Calu3 (cell line): Measurements from ENCODE around the gene FGD3. TPM values are rescaled to one million over a fixed set of nuclear protein-coding genes. Genes with fewer than 3 reads are reported as not detected.

Experiments used
- BruUV-seq: library from RNA; stranded (reverse); fragments of 400-500 nt; replicated peaks from 2 replicates; lab custom pipeline; 2021; lab: Mats Ljungman, UMichigan
- CTCF ChIA-PET: fragments of 300-600 bp; sonication (Branson Sonifier 250); formaldehyde crosslinking; loops from one replicate; lab custom pipeline; 2022; ENCODE audit warnings: antibody characterized with exemption; lab: Charles Lee
- DNase-seq: peaks from one replicate; pipeline ENCODE4 v3.0.0; 2022
- H3K27ac Mint-ChIP-seq: one replicate; pipeline ENCODE4 v1.8.0; 2022; ENCODE audit warnings: mixed read lengths; ENCODE audit not compliant: unreplicated experiment
- H3K27me3 Mint-ChIP-seq: one replicate; pipeline ENCODE4 v1.8.0; 2022; ENCODE audit warnings: mixed read lengths; ENCODE audit not compliant: unreplicated experiment
- H3K36me3 Mint-ChIP-seq: one replicate; pipeline ENCODE4 v1.8.0; 2022; ENCODE audit warnings: mild to moderate bottlenecking, moderate library complexity, mixed read lengths; ENCODE audit not compliant: insufficient read depth, unreplicated experiment
- H3K4me1 Mint-ChIP-seq: one replicate; pipeline ENCODE4 v1.8.0; 2022; ENCODE audit warnings: mild to moderate bottlenecking, low read depth, mixed read lengths; ENCODE audit not compliant: unreplicated experiment
- H3K4me3 Mint-ChIP-seq: one replicate; pipeline ENCODE4 v1.8.0; 2022; ENCODE audit warnings: mild to moderate bottlenecking, low read depth, moderate library complexity, mixed read lengths; ENCODE audit not compliant: unreplicated experiment
- H3K9me3 Mint-ChIP-seq: one replicate; pipeline ENCODE4 v1.8.0; 2022; ENCODE audit warnings: low read depth, mixed read lengths; ENCODE audit not compliant: unreplicated experiment
- CTCF ChIP-seq: fragments of 200-600 bp; IDR thresholded peaks from one replicate; pipeline ENCODE4 v1.8.0; 2022; ENCODE audit warnings: antibody characterized with exemption; ENCODE audit not compliant: unreplicated experiment
- intact Hi-C: fragments of 100-400 bp; cut with micrococcal nuclease; formaldehyde crosslinking; loops from one replicate; pipeline ENCODE4 v1.10.0; 2022; ENCODE audit not compliant: unreplicated experiment
- total RNA-seq: library from RNA; stranded (reverse); gene quantifications from 2 replicates; pipeline ENCODE4 v1.2.3, GENCODE V29; 2022

The FGD3 gene
- total RNA-seq, 1 experiment from 2014 or later, result 3.1 TPM

GRCh38 chr9:92976431-92976830 lies 29.1 kb downstream of the FGD3 start:
- H3K4me1 Mint-ChIP-seq, result peaks cover 52% of the 10 kb centered on the region
- no TSS peak for BruUV-seq
- CTCF ChIA-PET, result no interaction called here
- no peak for DNase-seq
- H3K27me3 Mint-ChIP-seq, result no peaks in the 10 kb centered on the region
- peaks cover under 1% of the 10 kb centered on the region for H3K9me3 Mint-ChIP-seq
- H3K27ac Mint-ChIP-seq, result no peak overlapping the region
- peaks cover 9% of the 10 kb centered on the region for H3K36me3 Mint-ChIP-seq
- TF ChIP-seq CTCF, result no peak
- intact Hi-C loops, result no loop called here
- no peak overlapping the region for H3K4me3 Mint-ChIP-seq

- intact Hi-C loops, result no loop called here
- no peak for DNase-seq
- Mint-ChIP-seq H3K4me3 (no peak overlapping the region), H3K27ac (no peak overlapping the region), H3K4me1 (peaks cover 52% of the 10 kb centered on the region), H3K9me3 (peaks cover 6% of the 10 kb centered on the region), H3K36me3 (peaks cover 9% of the 10 kb centered on the region), H3K27me3 (no peaks in the 10 kb centered on the region)
- TF ChIP-seq CTCF, result no peak
- BruUV-seq, result no TSS peak
- CTCF ChIA-PET, result no interaction called here
Measured at GRCh38 chr9:92977279-92977678, 30.0 kb downstream of the FGD3 start.

GRCh38 chr9:92978345-92978875 lies 31.1 kb downstream of the FGD3 start:
- CTCF ChIA-PET, result no interaction called here
- no TSS peak for BruUV-seq
- peaks cover 9% of the 10 kb centered on the region for H3K36me3 Mint-ChIP-seq
- intact Hi-C loops, result no loop called here
- peaks cover 41% of the 10 kb centered on the region for H3K4me1 Mint-ChIP-seq
- no peaks in the 10 kb centered on the region for H3K27me3 Mint-ChIP-seq
- DNase-seq, result no peak
- no peak overlapping the region for H3K4me3 Mint-ChIP-seq
- TF ChIP-seq CTCF, result no peak
- no peak overlapping the region for H3K27ac Mint-ChIP-seq
- H3K9me3 Mint-ChIP-seq, result peaks cover 6% of the 10 kb centered on the region

- no peak overlapping the region for H3K27ac Mint-ChIP-seq
- no peak for DNase-seq
- H3K27me3 Mint-ChIP-seq, result no peaks in the 10 kb centered on the region
- H3K36me3 Mint-ChIP-seq, result peaks cover 5% of the 10 kb centered on the region
- H3K4me3 Mint-ChIP-seq, result no peak overlapping the region
- BruUV-seq, result no TSS peak
- no peak for TF ChIP-seq CTCF
- intact Hi-C loops, result no loop called here
- H3K4me1 Mint-ChIP-seq, result peaks cover 30% of the 10 kb centered on the region
- peaks cover 6% of the 10 kb centered on the region for H3K9me3 Mint-ChIP-seq
- CTCF ChIA-PET, result interaction anchor here (0.6 kb wide), 1 partner anchor 128 kb away, joined by 3 read pairs; no protein-coding TSS in a partner anchor
Measured at GRCh38 chr9:92979283-92980056, 32.1 kb downstream of the FGD3 start.
